ENCODE results near the gene RPLP2.

GRCh38 chr11:849951-850774, 40.4 kb downstream of the RPLP2 start:
- no peak for TF ChIP-seq EZH2phosphoT487 (IDR thresholded peaks at IDR 0.05; ENCODE audit: insufficient read depth, low read depth)
- TF ChIP-seq EZH2 (IDR thresholded peaks at IDR 0.05; ENCODE audit: insufficient read depth, poor library complexity, severe bottlenecking), result no peak

All from GM23248 (cell line).